K562 (cell line): ENCODE measurements around the gene RELL1. TPM values are rescaled to one million over a fixed set of nuclear protein-coding genes. Genes with fewer than 3 reads are reported as not detected.

Experiments used
- KDM2B ChIP-seq: fragments of 250-450 bp; sonication (Bioruptor Pico); IDR thresholded peaks from 2 replicates; pipeline ENCODE4 v1.8.0; 2021; ENCODE audit warnings: mild to moderate bottlenecking, moderate library complexity
- MYC ChIP-seq, 2 experiments: fragments of 250-450 bp in 1 of 2; sonication (Bioruptor Pico) in 1 of 2; IDR thresholded peaks; 2 replicates each; pipeline versions ENCODE4 v1.5.1 to v1.6.1; 2012 to 2021; ENCODE audit warnings: low read depth in 2 of 2, borderline replicate concordance in 1 of 2, improper control_type of control experiment in 1 of 2, low read length in 1 of 2, mild to moderate bottlenecking in 1 of 2, moderate library complexity in 1 of 2
- TBL1XR1 ChIP-seq, 2 experiments: IDR thresholded peaks; 2 replicates each; pipeline ENCODE4 v1.6.1; 2012; ENCODE audit warnings: improper control_type of control experiment in 2 of 2, low read length in 2 of 2, mild to moderate bottlenecking in 1 of 2
- ZNF407 ChIP-seq: fragments of 450-650 bp; IDR thresholded peaks from 2 replicates; pipeline ENCODE4 v1.6.1; 2016; ENCODE audit warnings: low read depth
- ZNF655 ChIP-seq: fragments of 250-450 bp; sonication (Bioruptor Pico); IDR thresholded peaks from 2 replicates; pipeline ENCODE4 v1.5.0; 2021
- polyA plus RNA-seq, 8 experiments: library from polyadenylated mRNA; depleted of rRNA in 4 of 8; stranded (reverse) in 5 of 8; unstranded in 3 of 8; fragments of >200 nt; fragmentation: Nextera tagmentation in 2 of 8; fragmentation: Illumina TruSeq in 1 of 8; extraction: Ambion mirVana in 2 of 8; extraction: Trizol in 1 of 8; gene quantifications; 2 replicates each; pipeline versions ENCODE4 v1.2.1 to v1.2.3, GENCODE V29; 2011 to 2014; ENCODE audit warnings: inconsistent platforms in 1 of 8, missing spikeins in 1 of 8
- total RNA-seq, 7 experiments: library from RNA; depleted of rRNA in 6 of 7; stranded (reverse); fragments of >200 nt in 6 of 7; fragmentation: Illumina TruSeq in 2 of 7; extraction: Trizol in 2 of 7; gene quantifications; 2 replicates each; pipeline versions ENCODE4 v1.2.1 to v1.2.3, GENCODE V29; 2011 to 2021; ENCODE audit warnings: low replicate concordance in 1 of 7

The RELL1 gene
- total and polyA plus RNA-seq, 9 of the 15 experiments (the other 6 are each of a cell fraction or from before 2014, with no cell fraction given), result 0.06 to 3.5 (median 1.7) TPM; not detected in 1

GRCh38 chr4:37603070-37603468, 83.1 kb downstream of the RELL1 start (continued):
- TF ChIP-seq ZNF407 (no peak), ZNF655 (CRISPR knock-in tag) (no peak), MYC (IDR thresholded peaks at IDR 0.05; ENCODE audit: low read depth, low read length) (peak; percentile 57), MYC (CRISPR knock-in tag; IDR thresholded peaks at IDR 0.05; ENCODE audit: borderline replicate concordance, low read depth) (no peak), TBL1XR1 (IDR thresholded peaks at IDR 0.05; ENCODE audit: low read length in 2 of 2) (no peak), KDM2B (CRISPR knock-in tag) (no peak)
